Measurements from ENCODE around the gene PCARE.

The PCARE gene

DNA sequence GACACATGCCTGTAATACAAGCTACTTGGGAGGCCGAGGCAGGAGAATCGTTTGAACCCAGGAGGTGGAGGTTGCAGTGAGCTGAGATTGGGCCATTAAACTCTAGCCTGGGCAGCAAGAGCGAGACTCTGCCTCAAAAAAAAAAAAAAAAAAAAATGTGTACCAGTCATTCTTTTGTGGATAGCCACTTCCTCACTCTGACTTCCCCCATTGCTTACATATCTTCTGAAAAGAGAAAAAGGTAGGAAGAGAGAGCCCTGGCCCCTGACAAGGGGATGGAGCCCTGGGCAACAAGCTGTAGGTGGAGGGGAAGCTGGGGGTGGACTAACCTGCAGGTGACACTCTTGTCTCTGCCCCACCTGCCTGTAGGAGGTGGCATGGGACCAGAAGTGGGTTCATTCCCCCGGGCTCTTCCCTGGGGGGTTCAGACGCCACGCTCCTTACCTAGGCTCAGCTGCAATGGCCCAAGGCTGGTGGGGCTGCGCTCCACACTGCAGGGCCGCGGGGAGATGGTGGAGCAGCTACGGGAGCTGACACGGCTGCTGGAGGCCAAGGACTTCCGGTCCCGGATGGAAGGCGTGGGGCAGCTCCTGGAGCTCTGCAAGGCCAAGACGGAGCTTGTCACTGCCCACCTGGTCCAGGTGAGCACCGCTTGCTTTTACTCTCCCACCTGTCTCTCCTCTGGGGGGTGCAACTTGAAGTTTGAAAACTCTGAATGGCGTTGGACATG lies 39.1 kb downstream of the PCARE start:
- no peak for DNase-seq (ENCODE audit: low spot score)

DNA sequence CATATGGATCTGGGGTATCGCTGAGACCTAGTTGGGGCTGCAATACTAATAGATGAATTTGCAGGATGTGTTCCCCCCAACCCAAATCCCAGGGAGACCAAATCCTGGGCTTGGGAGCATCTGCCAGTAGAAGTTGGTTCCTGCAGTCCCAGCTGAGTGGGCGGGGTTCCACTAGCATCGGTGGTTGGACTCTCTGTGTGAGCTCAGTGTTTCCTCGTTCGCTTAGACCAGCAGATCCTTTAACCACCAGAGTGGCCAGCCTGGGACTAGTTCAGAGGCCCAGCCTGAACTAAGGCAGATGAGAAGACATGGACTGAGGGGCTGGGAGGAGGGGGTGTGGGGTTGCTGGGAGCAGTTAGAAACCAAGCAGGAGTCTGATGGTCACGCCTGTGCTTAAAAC lies 40.7 kb downstream of the PCARE start:
- DNase-seq (ENCODE audit: low spot score) = no peak

DNA sequence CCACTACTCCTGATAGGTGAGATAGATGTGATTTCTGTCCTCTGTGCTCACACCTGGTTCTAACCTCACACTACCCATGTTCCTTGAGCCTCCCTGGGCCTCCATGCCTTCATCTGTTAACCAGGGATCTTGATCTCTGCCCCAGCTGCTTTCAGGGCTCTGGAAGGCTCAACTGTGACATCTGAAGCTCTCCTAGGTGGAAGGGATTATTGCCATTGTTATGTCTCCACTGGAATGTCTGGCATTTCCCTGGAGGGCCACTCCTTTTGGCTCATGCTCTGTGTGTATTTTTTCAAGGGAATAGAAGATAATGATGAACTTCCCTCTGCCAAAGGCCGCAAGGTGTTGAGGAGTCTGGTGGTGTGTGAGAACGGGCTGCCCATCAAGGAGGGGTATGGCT lies 41.2 kb downstream of the PCARE start:
- DNase-seq (ENCODE audit: low spot score) = no peak

DNA sequence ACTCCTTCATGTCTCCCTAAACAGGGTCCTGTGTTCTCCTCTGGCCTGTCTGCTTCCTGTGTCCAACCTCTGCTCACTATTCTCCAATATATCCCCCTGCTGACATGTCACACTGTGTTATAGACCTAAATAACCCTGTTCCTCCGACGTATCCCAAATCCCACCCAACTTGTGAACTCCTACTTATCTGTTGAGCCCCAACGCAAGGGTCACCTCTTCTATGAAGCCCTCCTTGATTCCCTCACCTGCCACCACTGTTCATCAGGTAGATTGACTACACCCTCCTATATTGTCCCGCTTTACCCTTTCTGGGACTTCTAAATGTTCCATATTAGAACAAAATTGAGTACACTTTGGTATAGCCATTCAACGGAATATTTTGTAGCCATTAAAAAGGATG lies 42.1 kb downstream of the PCARE start:
- DNase-seq (ENCODE audit: low spot score) = no peak

- no peak for DNase-seq (ENCODE audit: low spot score)
Observed at GRCh38 chr2:29031046-29031445, 43.3 kb downstream of the PCARE start.

DNA sequence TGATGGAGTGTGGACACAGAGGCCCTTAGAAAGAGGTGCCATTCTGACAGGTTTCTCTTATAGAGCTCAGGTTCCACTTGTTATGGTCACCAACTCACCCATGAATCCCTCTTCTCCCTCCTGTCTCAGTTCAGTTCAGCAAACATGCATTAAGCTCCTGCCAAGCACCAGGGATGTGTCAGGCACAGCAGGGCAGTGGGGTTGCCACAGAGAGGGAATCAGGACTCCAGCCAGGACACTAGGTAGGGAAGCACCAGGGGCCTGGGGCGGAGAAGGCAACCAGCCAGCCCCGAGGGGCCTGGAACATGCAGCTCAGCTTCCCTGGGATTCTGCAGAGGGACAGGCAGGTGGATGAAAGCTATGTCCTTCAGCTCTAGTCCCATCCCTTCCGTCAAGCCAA lies 48.6 kb downstream of the PCARE start:
- DNase-seq (ENCODE audit: low spot score) = no peak

GRCh38 chr2:29024882-29025430 lies 49.4 kb downstream of the PCARE start:
- no peak for DNase-seq (ENCODE audit: low spot score)

DNA sequence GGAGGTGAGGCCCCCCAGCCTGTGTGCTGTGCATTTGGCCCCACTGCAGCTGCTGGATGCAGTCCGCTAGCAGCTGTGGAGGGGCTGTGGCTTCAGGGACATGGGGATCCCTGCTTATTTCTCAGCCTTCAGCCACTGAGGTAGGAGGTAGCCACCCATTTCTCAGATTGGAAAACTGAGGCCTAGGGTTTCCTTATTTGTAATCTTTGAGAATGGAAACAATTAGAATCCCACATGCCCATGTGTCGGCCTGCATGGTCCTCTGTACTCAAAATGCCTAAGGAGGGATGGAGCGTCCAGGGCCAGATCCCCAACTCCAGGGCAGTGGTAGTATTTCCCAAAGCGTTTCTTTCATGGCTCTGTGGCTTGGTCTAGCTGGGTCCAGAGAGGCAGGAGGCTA lies 51.1 kb downstream of the PCARE start:
- DNase-seq (ENCODE audit: low spot score) = no peak

DNA sequence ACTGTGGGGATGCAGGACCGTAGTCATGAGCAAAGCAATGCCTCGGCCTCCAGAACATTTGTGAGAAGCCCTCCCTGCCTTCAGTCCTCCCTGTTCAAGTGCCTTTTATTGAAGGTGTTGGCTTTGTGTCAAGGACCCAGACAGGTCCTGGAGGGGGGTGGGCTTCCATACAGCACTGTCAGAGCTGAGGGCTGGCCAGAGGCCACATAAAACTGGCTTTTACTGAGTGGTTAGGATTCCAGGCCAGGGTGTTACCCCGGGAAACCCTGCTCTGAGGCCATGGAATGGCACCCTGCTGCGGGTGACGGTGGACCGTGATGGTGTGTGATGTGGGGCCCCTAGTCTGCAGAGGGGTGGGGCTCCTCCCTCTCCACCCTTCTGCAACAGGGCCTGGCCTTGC lies 51.6 kb downstream of the PCARE start:
- DNase-seq (ENCODE audit: low spot score) = no peak

- DNase-seq (ENCODE audit: low spot score) = no peak
Observed at GRCh38 chr2:29021886-29022285, 52.4 kb downstream of the PCARE start.

- DNase-seq (ENCODE audit: low spot score) = no peak
Observed at GRCh38 chr2:29017716-29018435, 56.4 kb downstream of the PCARE start.

GRCh38 chr2:29016504-29016903 lies 57.8 kb downstream of the PCARE start:
- no peak for DNase-seq (ENCODE audit: low spot score)

DNA sequence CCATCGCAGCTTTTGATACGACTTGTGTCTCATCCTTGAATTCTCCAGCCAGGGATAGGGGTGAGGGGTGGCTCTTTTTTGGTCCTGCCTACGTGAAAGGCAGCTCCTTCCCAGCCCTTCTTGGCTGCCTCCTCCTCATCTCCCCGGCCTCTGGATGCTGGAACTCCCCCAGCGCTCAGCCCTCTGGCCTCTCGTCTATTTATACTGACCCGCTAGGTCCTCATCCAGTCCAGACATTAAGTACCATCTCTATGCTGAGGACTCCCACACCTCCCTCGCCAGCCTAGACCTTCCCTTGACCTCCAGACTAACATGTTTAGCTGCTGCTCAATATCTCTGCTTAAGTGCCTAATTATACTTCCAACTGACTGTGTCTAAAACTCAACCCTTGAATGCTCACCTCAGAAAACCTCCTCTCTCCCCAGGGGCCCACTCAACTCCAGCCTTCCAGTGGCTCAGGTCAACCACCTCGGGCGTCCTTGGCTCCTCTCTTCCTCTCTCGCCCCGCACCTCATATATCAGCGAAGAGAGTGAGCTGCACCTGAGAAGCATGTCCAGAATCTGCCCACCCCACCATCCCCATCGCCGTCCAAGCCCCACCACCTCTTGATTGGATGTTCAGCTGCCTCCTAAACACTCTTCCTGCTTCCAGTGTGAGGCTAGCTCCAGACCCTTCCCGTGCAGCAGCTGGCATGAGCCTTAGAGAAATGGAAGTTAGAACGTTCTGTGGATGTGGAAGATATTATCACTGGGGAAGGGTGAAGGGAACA lies 58.4 kb downstream of the PCARE start:
- no peak for DNase-seq (ENCODE audit: low spot score)

DNA sequence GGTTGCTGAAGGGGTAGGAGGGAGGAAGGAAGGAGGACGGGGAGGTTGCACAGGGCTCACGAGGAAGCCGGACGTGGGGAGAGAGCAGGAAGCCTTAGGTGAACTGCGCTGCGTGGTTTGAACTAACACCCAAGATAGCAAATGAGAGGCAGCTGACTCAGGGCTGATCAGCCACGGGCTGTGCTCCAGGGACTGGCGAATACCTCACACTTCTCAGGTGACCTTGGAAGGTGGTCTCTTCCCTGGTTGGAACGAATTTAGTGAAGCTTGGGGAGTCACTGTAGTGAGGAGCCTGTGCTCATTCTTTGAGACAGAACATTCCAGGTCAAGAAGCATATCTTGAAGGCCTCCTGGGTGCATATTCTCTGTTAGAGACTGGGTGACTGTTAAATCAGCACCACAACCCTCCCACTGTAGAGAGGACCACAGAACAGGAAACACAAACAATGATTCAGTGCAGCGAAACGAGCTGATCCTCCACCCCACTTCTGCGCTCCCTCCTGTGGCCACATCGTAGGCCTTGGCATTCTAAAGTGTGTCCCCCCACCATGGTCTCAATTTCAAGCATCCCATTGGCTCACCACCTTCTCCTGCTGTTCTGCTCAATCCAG lies 59.4 kb downstream of the PCARE start:
- DNase-seq (ENCODE audit: low spot score) = no peak

- no peak for DNase-seq (ENCODE audit: low spot score)
Observed at GRCh38 chr2:29014331-29014730, 60.0 kb downstream of the PCARE start.

- DNase-seq (ENCODE audit: low spot score) = no peak
Observed at GRCh38 chr2:29013057-29013780, 61.1 kb downstream of the PCARE start.

- no peak for DNase-seq (ENCODE audit: low spot score)
Observed at GRCh38 chr2:29012211-29012681, 62.1 kb downstream of the PCARE start.

Data from hematopoietic multipotent progenitor cell treated with erythropoietin and hydrocortisone succinate and interleukin-3 and kit ligand, for 15 days (in vitro differentiated cells).